Gastroesophageal sphincter (tissue), 4 donors: ENCODE data around the gene ELOVL5. TPM values are rescaled to one million over a fixed set of nuclear protein-coding genes. Genes with fewer than 3 reads are reported as not detected.
A peak's percentile ranks its signal among the peaks of the same experiment; 100 is the strongest.
"Not testable (repeated sequence)": the region's sequence is repeated elsewhere in the genome, so short reads cannot be mapped to it uniquely, and the experiment has no call there.

Experiments used
- ATAC-seq: fragments of 150-250 bp; one replicate; pipeline ENCODE4 v1.9.1; 2016; ENCODE audit warnings: mild to moderate bottlenecking, moderate library complexity
- H3K27ac ChIP-seq, 4 donors: fragments of 200-600 bp; sonication (generic) in 3 of 4; 1 replicate in 3 of 4; 2 replicates in 1 of 4; pipeline ENCODE4 v1.5.1; 2016 to 2019
- H3K27me3 ChIP-seq: fragments of 200-600 bp; sonication (generic); one replicate; pipeline ENCODE4 v1.5.1; 2019
- H3K36me3 ChIP-seq, 2 donors: fragments of 200-600 bp; sonication (generic); one replicate each; pipeline ENCODE4 v1.5.1; 2019; ENCODE audit warnings: control low read depth in 1 of 2
- H3K4me1 ChIP-seq, 3 donors: fragments of 200-600 bp; sonication (generic); 1 replicate in 2 of 3; 2 replicates in 1 of 3; pipeline ENCODE4 v1.5.1; 2016 to 2019; ENCODE audit warnings: control low read depth in 2 of 3
- H3K4me3 ChIP-seq, 2 donors: fragments of 200-600 bp; sonication (generic); one replicate each; pipeline ENCODE4 v1.5.1; 2019; ENCODE audit warnings: mild to moderate bottlenecking in 1 of 2, moderate library complexity in 1 of 2
- H3K9me3 ChIP-seq, 3 donors: fragments of 200-600 bp; sonication (generic); one replicate each; pipeline ENCODE4 v1.5.1; 2017 to 2019; ENCODE audit warnings: control low read depth in 2 of 3
- EP300 ChIP-seq: sonication (generic); formaldehyde crosslinking; IDR thresholded peaks from one replicate; pipeline ENCODE4 v1.6.1; 2017; ENCODE audit warnings: antibody characterized with exemption, mild to moderate bottlenecking
- POLR2A ChIP-seq, 2 donors: fragments of 450-650 bp; IDR thresholded peaks; one replicate each; pipeline ENCODE4 v1.6.1; 2017; ENCODE audit warnings: antibody characterized with exemption in 2 of 2, mild to moderate bottlenecking in 2 of 2, moderate library complexity in 1 of 2
- POLR2AphosphoS5 ChIP-seq: sonication (generic); formaldehyde crosslinking; IDR thresholded peaks from one replicate; pipeline ENCODE4 v1.6.1; 2017; ENCODE audit warnings: antibody characterized with exemption
- WGBS, 2 donors: methylation state at CpG; one replicate each; pipeline ENCODE4 v1.1.5; 2018; ENCODE audit warnings: low coverage in 1 of 2; 5-methylcytosine and 5-hydroxymethylcytosine counted together
- total RNA-seq, 4 donors: library from RNA; depleted of rRNA; stranded (reverse); fragments of >200 nt; gene quantifications; one replicate each; pipeline ENCODE4 v1.1.0, GENCODE V29; 2016
- TF ChIP-seq, protein P1 (sequence below), 4 experiments: fragments of 200-600 bp in 2 of 4; fragments of 450-650 bp in 2 of 4; sonication (generic) in 1 of 4; IDR thresholded peaks; one replicate each; pipeline ENCODE4 v1.5.1; 2017 to 2019; ENCODE audit warnings: antibody characterized with exemption in 4 of 4, mild to moderate bottlenecking in 2 of 4, moderate library complexity in 2 of 4

The ELOVL5 gene
- total RNA-seq, 4 donors from 2014 or later: 51.5 to 94.6 (median 64.6) TPM

DNA sequence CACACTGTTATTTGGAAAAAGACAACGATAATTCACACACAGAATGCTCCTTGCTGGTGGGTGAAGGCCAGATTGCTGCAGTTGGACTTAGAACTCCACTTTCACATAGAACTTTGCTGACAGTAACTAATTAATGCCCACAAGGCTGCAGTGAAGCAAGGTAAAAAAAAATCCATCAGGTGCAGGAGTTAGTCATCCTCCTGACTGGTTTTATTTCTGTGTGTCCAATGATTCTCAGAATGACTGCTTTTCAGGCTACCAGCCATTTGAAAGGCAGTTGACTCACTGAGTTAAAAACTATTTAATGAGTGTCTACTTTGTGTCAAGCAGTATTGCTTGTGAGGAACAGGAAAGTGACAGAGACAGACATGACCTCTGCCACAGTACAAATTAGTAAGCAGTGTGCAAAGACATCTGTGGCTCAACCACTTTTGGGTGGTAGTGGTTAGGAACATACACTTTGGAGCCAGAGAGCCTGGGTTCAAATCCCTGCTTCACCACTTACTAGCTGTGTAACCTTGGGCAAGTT, 41.9 kb downstream of the ELOVL5 start:
- TF ChIP-seq POLR2A (IDR thresholded peaks at IDR 0.05) (no peak), POLR2AphosphoS5 (no peak), EP300 (no peak)
- TF ChIP-seq, protein P1, sequence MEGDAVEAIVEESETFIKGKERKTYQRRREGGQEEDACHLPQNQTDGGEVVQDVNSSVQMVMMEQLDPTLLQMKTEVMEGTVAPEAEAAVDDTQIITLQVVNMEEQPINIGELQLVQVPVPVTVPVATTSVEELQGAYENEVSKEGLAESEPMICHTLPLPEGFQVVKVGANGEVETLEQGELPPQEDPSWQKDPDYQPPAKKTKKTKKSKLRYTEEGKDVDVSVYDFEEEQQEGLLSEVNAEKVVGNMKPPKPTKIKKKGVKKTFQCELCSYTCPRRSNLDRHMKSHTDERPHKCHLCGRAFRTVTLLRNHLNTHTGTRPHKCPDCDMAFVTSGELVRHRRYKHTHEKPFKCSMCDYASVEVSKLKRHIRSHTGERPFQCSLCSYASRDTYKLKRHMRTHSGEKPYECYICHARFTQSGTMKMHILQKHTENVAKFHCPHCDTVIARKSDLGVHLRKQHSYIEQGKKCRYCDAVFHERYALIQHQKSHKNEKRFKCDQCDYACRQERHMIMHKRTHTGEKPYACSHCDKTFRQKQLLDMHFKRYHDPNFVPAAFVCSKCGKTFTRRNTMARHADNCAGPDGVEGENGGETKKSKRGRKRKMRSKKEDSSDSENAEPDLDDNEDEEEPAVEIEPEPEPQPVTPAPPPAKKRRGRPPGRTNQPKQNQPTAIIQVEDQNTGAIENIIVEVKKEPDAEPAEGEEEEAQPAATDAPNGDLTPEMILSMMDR (IDR thresholded peaks at IDR 0.05): no peak
- H3K4me1 ChIP-seq: peaks cover 16 to 74% (median 24%) of the 10 kb centered on the region in 3 donors
- no peaks in the 10 kb centered on the region for H3K9me3 ChIP-seq
- peak overlapping the region in 1 of 4 donors; percentile 40 for H3K27ac ChIP-seq
- H3K36me3 ChIP-seq: no peaks in the 10 kb centered on the region
- 38 to 50% methylated on average over 1 of the region's 1 CpG for WGBS, 2 donors
- no peaks in the 10 kb centered on the region for H3K27me3 ChIP-seq
- H3K4me3 ChIP-seq: no peak overlapping the region
- no peak for ATAC-seq

DNA sequence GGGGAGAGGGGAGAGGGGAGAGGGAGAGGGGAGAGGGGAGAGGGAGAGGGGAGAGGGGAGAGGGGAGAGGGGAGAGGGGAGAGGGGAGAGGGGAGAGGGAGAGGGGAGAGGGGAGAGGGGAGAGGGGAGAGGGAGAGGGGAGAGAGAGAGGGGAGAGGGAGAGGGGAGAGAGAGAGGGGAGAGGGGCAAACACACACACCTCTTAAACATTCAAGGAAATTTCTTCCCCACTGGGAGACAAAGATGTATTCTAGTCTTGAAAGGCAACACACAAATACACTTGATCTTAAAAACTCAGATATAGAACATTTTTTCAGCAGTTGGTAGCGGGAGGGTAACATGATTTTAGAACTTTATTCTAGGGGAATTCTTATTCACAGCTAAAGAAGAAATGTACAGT, 42.5 kb downstream of the ELOVL5 start:
- not testable (repeated sequence) for ATAC-seq, H3K36me3 ChIP-seq

DNA sequence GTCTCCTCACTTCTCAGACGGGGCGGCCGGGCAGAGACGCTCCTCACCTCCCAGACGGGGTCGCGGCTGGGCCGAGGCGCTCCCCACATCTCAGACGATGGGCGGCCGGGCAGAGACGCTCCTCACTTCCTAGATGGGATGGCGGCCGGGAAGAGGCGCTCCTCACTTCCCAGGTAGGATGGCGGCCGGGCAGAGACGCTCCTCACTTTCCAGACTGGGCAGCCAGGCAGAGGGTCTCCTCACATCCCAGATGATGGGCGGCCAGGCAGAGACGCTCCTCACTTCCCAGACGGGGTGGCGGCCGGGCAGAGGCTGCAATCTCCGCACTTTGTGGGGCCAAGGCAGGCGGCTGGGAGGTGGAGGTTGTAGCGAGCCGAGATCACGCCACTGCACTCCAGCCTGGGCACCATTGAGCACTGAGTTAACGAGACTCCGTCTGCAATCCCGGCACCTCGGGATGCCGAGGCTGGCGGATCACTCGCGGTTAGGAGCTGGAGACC, 43.2 kb downstream of the ELOVL5 start:
- H3K9me3 ChIP-seq, H3K36me3 ChIP-seq, H3K27me3 ChIP-seq, H3K4me3 ChIP-seq, ATAC-seq, H3K27ac ChIP-seq: not testable (repeated sequence)
- no CpG with 5 or more reads among the region's 37 CpGs for WGBS, 2 donors
- peaks cover 25 to 80% (median 28%) of the 10 kb centered on the region in 3 donors for H3K4me1 ChIP-seq

More for the DNA sequence above, 42.5 kb downstream of the ELOVL5 start:
- not testable (repeated sequence) for H3K4me3 ChIP-seq, H3K27ac ChIP-seq, H3K9me3 ChIP-seq, H3K27me3 ChIP-seq
- H3K4me1 ChIP-seq: peaks cover 21 to 80% (median 25%) of the 10 kb centered on the region in 3 donors
- 100% methylated on average over 1 of the region's 1 CpG for WGBS, 2 donors

DNA sequence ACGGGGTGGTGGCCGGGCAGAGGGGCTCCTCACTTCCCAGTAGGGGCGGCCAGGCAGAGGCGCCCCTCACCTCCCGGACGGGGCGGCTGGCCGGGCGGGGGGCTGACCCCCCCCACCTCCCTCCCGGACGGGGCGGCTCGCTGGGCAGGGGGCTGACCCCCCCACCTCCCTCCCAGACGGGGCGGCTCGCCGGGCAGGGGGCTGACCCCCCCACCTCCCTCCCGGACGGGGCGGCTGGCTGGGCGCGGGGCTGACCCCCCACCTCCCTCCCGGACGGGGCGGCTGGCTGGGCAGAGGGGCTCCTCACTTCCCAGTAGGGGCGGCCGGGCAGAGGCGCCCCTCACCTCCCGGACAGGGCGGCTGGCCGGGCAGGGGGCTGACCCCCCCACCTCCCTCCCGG, 43.8 kb downstream of the ELOVL5 start:
- not testable (repeated sequence) for H3K9me3 ChIP-seq, H3K36me3 ChIP-seq, H3K27me3 ChIP-seq, ATAC-seq, H3K4me3 ChIP-seq, H3K27ac ChIP-seq
- no CpG with 5 or more reads among the region's 32 CpGs for WGBS, 2 donors
- H3K4me1 ChIP-seq: peaks cover 28 to 80% (median 32%) of the 10 kb centered on the region in 3 donors

DNA sequence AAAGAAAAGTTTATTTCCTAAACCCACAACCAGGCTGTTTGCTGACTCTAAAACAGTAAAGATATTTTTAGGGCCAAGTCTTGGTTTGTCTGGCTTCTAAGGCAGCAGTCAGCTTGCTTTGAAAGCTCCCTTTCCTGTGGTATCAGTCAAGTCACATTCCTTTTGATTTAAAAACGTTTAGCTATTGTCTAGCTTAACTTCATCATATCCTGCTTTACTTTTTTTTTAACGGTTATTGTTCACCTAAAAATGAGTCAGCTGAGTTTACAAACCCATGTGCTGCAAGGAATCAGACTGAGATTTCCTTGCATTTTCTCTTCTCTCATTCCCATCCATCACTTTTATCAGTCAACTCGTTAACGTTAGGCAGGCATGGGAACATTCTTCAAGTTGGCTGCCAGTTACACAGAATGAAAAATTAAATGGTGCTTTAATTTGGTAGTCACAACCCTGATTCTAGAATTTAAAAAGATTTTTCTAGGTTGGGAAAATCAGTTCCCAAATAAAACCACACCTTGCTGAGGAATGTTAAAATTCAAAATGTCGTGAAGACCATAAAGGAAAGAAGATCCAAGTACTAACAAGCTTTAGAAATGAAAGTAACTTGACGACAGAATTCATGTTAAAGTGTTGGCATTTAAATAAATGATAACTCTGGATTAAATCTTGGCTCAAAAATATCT, 45.9 kb downstream of the ELOVL5 start:
- peaks cover 22 to 79% (median 27%) of the 10 kb centered on the region in 3 donors for H3K4me1 ChIP-seq
- no peaks in the 10 kb centered on the region for H3K27me3 ChIP-seq
- no peaks in the 10 kb centered on the region for H3K36me3 ChIP-seq
- peak overlapping the region in 3 of 4 donors; percentile 34 to 62 (median 40) for H3K27ac ChIP-seq
- peak; percentile 48 for ATAC-seq
- TF ChIP-seq POLR2A (IDR thresholded peaks at IDR 0.05): no peak
- TF ChIP-seq, protein P1 (IDR thresholded peaks at IDR 0.05): no peak
- TF ChIP-seq EP300: no peak
- no peak for TF ChIP-seq POLR2AphosphoS5
- H3K9me3 ChIP-seq: no peaks in the 10 kb centered on the region
- peak overlapping the region; percentile 5 to 10 for H3K4me3 ChIP-seq
- 4 to 5% methylated on average over 6 of the region's 6 CpGs for WGBS, 2 donors

DNA sequence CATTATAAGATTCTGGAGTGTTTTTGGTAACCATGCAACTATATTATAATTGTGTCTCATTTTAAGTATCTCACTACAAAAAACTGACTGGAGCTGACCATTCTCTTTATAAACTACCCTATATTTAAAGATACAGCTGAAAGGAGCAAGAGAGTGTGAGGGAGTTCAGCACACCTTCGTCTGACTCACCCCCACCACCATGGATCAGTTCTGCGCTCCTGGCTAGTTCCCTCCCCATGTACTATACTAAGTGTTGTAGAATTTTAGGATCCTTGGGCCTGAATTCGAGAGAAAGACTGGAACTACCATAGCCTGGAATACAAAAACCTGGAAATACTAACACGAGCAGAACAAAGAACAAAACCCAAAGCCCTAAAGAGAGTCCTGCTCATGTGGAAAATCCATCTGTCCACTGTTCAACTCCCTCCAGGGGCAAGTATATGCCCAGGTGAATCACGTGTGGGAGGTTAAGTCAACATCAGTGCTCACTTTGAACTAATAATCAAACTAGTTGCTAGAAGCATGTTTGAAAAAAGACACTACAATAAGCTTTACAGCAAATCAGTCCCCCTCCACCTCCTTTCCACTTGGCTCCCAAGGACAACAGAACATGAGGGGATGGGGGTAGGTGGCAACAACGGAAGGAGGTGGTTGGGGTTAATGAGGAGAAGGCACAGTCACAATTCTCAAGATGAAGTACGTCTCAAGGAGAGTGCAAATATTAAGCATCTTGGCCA, 46.8 kb downstream of the ELOVL5 start:
- no peaks in the 10 kb centered on the region for H3K9me3 ChIP-seq
- WGBS, 2 donors: 60 to 85% methylated on average over 4 to 7 of the region's 7 CpGs
- no peaks in the 10 kb centered on the region for H3K36me3 ChIP-seq
- ATAC-seq: no peak
- peaks cover 19 to 71% (median 22%) of the 10 kb centered on the region in 3 donors for H3K4me1 ChIP-seq
- H3K27me3 ChIP-seq: no peaks in the 10 kb centered on the region
- H3K27ac ChIP-seq: peak overlapping the region; percentile 24 to 62 (median 38)
- TF ChIP-seq EP300 (no peak), POLR2A (IDR thresholded peaks at IDR 0.05) (no peak), POLR2AphosphoS5 (no peak)
- TF ChIP-seq, protein P1 (IDR thresholded peaks at IDR 0.05): no peak
- H3K4me3 ChIP-seq: no peak overlapping the region
